GM18517 (cell line): ENCODE results near the gene ABRACL.
"Not testable (repeated sequence)": the region's sequence is repeated elsewhere in the genome, so short reads cannot be mapped to it uniquely, and the experiment has no call there.

Experiments used
- ATAC-seq: cut with Tn5 transposase; IDR thresholded peaks from one replicate; pipeline ENCODE4 v1.9.1; 2021; ENCODE audit warnings: mild to moderate bottlenecking, moderate library complexity; ENCODE audit not compliant: unreplicated experiment

Gene ABRACL

GRCh38 chr6:139010674-139011073 is 17.9 kb upstream of the ABRACL start:
- ATAC-seq = no peak

GRCh38 chr6:139011980-139012379 is 16.6 kb upstream of the ABRACL start:
- no peak for ATAC-seq

GRCh38 chr6:139013185-139013800 is 15.3 kb upstream of the ABRACL start:
- ATAC-seq = no peak

GRCh38 chr6:139014945-139015344 is 13.6 kb upstream of the ABRACL start:
- no peak for ATAC-seq

- ATAC-seq = peak; percentile 83
Measured at GRCh38 chr6:139016337-139017213, 12.0 kb upstream of the ABRACL start.

- ATAC-seq = no peak
Measured at GRCh38 chr6:139017227-139017626, 11.3 kb upstream of the ABRACL start.

- ATAC-seq = no peak
Measured at GRCh38 chr6:139019722-139020121, 8.8 kb upstream of the ABRACL start.

- ATAC-seq = no peak
Measured at GRCh38 chr6:139020689-139021088, 7.9 kb upstream of the ABRACL start.

- ATAC-seq = not testable (repeated sequence)
Measured at GRCh38 chr6:139025416-139025815, 3.1 kb upstream of the ABRACL start.

- ATAC-seq = peak; percentile 24
Measured at GRCh38 chr6:139027620-139028182, 844 bp upstream of the ABRACL start.

GRCh38 chr6:139028215-139028657 is 309 bp upstream of the ABRACL start:
- ATAC-seq = peak; percentile 5

GRCh38 chr6:139029470-139030227 is 1.1 kb downstream of the ABRACL start:
- ATAC-seq = peak; percentile 35

- peak; percentile 72 for ATAC-seq
Measured at GRCh38 chr6:139030228-139030963, 1.9 kb downstream of the ABRACL start.

- no peak for ATAC-seq
Measured at GRCh38 chr6:139037490-139037889, 8.9 kb downstream of the ABRACL start.

- no peak for ATAC-seq
Measured at GRCh38 chr6:139044250-139044649, 15.7 kb downstream of the ABRACL start.

GRCh38 chr6:139047677-139048076 is 19.1 kb downstream of the ABRACL start:
- ATAC-seq = no peak

GRCh38 chr6:139048912-139049311 is 20.4 kb downstream of the ABRACL start:
- not testable (repeated sequence) for ATAC-seq

- ATAC-seq = not testable (repeated sequence)
Measured at GRCh38 chr6:139050131-139050769, 21.7 kb downstream of the ABRACL start.

- no peak for ATAC-seq
Measured at GRCh38 chr6:139050770-139051313, 22.3 kb downstream of the ABRACL start.
